Measurements from ENCODE around the gene TCEAL7. TPM values are rescaled to one million over a fixed set of nuclear protein-coding genes. Genes with fewer than 3 reads are reported as not detected.
"Not testable (repeated sequence)": the region's sequence is repeated elsewhere in the genome, so short reads cannot be mapped to it uniquely, and the experiment has no call there.

TCEAL7 gene, protein sequence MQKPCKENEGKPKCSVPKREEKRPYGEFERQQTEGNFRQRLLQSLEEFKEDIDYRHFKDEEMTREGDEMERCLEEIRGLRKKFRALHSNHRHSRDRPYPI
- total RNA-seq = 1.9 and 15.7 TPM in 2 replicates

DNA sequence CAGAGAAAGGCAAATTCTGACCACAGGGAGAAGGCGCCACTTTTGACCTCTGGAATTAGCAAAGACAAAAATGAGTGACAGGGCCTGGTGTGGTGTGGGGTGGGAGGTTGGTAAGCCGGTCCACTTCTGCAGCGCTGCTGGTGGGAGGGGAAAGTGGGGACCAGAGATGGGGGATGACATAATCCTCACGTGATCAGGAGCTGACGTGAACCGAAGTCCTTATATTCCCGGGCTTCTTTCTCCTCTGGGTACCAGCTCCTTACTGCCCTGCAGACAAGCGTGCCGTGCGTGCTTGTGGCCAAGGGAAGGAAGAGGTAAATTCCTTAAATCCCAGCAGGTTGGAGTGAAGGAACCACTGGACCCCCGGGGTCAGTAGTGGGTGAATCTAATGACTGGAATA lies at the start of gene TCEAL7:
Gene TCEAL7 (plus strand): TSS at position 249 of the 400 bp plus-strand sequence. CDS start 1,165 bp downstream, outside the sequence.
- DNase-seq (ENCODE audit: low read depth, low spot score) = no peak

DNA sequence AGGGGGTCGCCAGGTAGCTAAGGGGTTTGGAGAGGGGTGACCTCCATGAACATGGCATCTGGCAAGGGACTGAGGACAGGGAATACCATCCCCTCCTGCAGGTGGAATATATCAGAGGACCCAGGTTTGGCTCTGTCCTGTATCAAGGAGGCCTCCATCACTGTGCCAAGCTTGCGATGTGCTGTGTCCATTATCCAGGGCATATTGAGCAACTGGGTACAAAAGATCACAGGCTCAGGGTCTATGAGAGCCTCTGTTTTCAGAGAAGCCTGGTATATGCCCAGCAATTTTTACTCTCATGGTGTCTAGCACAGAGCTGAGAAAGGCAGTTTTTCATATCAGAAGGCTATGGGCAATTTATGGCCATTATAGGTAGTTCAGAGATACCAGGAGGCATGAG lies 36.9 kb upstream of the TCEAL7 start:
- DNase-seq (ENCODE audit: low read depth, low spot score) = no peak

DNA sequence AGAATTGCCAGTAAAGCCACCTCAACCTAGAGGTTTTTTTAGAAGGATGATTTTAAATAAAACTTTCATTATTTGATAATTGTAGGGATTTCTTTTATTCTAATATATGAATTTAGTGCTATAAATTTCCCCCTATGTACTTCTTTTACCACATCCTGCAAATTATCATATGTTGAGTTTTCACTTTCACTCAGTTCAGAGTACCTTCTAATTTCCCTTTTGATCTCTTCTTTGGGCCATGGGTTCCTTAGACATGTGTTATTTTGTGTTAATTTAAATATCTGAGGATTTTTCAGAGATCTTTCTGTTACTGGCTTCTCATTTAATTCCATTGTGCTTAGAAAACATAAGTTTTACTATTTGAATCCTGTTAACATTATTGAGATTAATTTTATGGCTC lies 25.3 kb upstream of the TCEAL7 start:
- no peak for DNase-seq (ENCODE audit: low read depth, low spot score)

DNA sequence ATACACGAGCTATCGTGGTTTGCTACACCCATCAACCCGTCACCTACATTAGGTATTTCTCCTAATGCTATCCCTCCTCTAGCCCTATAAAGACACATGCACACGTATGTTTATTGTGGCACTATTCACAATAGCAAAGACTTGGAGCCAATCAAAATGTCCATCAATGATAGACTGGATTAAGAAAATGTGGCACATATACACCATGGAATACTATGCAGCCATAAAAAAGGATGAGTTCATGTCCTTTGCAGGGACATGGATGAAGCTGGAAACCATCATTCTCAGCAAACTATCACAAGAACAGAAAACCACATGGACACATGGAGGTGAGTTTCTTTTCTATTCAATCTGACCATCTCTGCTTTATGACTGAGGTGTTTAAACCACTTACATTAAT lies 24.4 kb upstream of the TCEAL7 start:
- DNase-seq (ENCODE audit: low read depth, low spot score) = not testable (repeated sequence)

DNA sequence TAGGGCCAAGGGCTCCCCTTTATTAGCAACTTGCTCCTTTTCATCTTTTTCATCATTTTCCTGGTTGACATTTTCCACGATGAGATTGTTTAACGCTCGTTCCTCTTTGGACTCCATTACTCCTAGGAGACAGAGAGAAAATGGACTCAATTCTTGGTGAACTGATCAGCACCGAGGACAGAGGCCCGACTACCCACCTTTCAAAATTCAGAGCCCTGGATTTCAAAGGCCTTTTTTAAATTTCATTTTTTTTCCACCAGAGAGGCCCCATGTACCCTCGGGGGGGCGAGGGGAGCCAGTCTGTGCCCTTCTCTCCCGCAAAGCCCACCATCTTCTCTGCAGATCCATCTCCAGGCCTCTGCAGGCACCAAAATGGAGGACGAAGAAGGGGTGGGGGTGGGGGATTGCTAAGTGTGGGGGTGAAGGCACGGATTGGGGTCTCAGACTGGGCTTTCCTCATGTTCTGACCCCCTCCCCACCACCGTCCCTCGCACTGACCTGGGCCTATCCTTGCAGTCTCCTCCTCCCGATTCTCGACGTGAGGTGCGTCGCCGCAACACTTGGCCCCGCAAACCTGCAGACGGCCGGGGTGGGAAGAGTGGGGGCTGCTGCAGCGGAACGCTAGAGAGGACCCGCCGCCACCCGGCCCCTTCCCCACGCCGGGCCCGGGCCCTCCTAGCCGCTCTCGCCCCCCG lies 20.0 kb upstream of the TCEAL7 start:
- no peak for DNase-seq (ENCODE audit: low read depth, low spot score)

DNA sequence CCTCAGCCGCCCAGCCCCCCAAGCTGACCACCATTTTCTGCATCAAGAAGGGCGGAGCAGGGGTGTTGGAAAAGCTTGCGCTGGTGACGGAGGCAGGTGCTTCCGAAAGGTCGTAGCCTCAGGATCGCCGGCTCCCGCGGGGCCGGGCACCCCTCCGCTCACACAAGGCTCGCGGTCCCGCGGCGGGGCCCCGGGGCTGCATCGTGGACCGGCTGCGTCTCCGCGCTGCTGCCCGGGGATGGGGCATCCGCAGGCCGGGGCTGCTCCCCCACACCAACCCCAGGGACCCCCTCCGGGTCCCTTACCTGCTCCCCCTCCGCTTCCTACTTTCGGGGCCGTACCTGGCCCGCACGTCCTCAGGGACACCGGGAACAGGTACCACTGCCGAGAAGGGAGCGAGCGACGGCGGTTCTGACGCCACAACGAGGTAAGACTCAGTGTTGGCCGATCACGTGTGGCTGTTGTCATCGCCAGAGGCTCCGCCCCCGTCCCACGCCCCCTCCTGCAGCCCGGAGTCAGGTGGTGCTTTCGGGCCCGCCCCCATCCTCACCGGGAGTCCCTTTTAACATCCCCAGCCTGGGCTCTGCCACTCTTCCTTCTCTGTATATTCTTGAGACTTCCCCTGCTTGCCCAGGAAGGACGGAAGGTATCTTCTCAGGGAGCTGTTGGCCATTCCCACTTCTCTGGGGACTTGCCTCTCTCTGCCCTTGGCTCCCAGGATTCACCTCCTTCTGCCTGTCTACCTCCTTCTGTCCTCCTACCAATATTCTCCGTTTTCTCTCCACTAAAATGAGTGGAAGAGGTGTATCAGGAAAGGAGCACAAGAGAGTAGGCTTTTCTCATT lies 19.3 kb upstream of the TCEAL7 start, which contains the start of gene BEX2:
Gene BEX2 (minus strand): TSS at position 436 of the 844 bp plus-strand sequence. CDS start 1,014 bp downstream, outside the sequence.
- no peak for DNase-seq (ENCODE audit: low read depth, low spot score)

DNA sequence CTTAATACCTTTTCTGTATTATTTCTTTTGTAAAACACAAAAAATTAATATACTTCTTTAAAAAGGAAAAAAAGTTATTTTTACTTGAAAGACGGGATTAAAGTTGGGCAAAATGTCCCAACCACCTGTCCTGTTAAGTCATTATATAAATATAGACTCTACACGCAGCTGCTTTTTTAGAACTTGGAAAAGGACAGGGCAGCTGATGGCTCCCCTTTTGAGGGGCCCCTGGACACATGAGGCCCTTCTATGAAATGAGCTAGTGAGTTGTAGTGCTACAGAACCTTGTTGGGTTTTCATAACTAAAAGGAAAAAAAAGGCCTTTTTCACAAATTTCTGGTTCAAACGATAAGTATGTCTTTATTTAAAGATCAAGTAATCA lies 18.6 kb upstream of the TCEAL7 start:
- no peak for DNase-seq (ENCODE audit: low read depth, low spot score)

DNA sequence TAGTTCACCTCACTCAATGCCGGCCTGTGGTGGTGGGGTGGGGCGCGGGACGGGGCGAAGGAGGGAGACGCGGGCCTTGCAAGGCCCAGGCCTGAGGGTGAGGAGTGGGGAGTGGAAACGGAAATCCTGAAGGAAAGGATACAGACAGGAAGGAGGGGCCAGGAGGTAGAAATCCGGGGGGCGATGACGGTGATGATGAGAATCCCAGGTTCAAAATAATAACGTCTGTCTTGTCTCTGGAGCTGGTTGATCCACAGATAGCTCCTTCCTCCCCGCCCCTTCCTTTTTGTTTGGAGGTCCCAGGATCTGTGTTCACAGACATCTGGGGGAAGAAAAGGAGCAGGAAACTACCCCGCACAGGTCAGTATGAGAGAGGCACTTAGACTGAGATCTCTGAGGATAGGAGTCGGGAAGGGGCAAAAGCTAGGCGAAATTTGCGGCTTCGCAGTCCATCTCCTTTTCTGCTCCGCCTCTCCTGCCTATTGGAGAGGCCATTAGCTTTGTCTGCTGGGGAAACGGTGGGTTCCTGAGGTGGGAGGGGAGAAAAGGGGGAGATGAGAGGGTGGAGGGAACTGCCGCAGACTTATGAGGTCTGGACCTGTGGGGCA lies 746 bp downstream of the TCEAL7 start:
- DNase-seq (ENCODE audit: low read depth, low spot score) = no peak

DNA sequence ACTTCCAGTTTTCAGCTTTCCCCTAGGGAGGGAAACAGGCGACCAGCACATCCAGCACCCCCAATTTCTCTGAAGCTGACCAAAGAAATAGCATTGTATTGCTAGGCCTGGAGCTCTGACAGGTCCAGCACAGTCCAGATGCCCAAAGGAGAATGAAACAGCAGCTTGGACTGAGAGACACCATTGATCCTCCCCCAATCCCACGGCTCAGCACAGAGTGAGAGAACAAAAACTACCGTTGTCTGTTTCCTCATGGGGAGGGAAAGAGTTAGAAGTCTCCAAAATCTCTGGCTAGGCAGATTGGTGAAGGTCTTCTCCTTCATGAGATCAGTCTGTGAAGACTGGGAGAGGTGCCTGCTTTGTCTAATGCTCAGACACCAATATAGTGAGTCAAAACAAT lies 8.6 kb downstream of the TCEAL7 start:
- no peak for DNase-seq (ENCODE audit: low read depth, low spot score)

DNA sequence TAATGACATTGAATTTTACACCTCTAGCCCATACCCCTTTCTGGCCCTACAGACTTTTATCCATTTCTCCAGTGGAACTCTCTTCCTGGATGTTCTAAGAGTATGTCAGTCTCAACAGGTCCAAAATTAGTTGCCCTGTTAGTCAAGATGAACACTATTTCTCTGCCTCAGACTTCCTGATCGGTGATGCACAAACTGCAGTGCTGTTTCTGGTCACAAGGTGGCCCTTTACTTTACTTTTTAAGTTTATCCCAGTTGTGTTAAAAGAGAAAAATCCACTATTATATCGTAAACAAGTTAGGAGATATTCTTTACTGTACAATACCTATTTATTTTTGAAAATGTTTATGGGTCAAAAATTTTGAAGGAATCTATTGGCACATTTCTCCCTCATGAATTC lies 13.1 kb downstream of the TCEAL7 start:
- DNase-seq (ENCODE audit: low read depth, low spot score) = no peak

DNA sequence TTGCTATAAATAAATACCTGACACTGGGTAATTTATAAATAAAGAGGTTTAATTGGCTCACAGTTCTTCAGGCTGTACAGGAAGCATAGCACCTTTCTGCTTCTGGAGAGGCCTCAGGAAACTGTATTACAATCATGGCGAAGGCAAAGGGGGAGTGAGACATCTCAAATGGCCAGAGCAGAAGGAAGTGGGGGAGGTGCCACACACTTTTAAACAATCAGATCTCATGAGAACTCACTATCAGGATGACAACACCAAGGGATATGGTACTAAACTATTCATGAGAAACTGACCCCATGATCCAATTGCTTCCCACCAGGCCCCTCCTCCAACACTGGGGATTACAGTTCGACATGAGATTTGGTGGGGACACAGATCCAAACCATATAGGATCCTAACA lies 14.6 kb downstream of the TCEAL7 start:
- peak; percentile 10 for DNase-seq (ENCODE audit: low read depth, low spot score)

DNA sequence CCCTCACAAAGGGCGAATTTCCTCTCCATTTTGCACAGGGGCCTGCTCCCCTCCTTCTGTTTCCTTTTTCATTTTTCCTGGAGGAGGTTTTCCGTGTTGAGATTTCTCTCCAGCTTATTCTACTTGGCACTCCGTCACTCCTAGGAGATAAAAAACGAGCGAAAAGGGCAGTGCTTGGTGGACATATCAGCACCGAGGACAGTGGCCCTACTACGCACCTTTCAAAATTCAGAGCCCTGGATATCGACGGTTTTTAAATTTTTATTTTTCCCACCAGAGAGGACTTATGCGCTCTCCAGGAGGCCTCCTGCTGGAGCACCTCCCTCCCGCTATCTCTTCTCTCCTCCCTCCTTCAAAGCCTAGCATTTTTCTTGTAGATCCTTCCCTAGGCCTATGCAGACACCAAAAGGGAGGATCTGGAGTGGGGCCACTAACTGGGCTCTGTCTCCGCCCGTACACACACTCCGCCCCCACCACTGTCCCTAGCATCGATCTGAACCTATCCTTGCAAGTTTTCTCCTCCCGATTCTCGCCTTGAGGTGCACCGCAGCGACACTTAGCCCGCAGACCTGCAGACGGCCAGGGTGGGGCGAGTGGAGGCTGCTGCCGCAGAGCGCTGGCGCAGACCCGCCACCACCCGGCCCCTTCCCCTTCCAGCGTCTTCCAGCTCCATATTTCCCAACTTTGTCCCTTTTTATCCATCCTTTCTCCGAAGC lies 17.8 kb downstream of the TCEAL7 start:
- no peak for DNase-seq (ENCODE audit: low read depth, low spot score)

DNA sequence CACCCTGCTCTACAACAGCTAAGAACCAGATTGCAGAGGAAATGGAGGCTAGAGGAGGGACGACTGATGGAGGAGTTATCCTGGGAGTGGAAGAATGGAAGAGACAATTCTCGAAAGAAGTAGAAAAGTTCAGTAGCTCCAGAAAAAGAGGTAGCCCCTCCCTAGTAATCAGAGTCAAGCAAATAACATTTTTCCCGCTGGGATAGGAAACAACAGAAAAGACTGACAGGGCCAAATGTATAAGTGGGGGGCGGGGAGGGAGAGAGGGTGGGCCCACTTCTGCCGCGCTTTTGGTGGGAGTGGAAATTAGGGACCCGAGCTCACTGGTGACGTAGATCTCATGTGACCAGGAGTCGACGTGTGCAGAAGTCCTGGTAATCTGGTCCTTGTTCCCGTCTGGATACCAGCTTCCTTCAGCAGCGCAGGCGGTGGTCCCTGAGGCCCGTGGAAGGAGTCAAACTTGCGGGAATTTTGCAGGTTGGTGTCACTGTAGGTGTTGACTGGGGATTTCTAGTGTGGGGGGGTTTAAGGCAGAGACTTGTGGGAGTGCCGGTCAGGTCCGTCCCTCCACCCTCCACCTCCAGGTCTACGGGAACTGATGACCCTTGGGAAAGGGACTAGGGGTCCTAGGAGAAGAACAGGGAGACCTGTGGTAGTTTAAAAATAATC lies 26.2 kb downstream of the TCEAL7 start, which contains the start of gene TCEAL9:
Gene TCEAL9 (plus strand): TSS at position 377 of the 669 bp plus-strand sequence. CDS start 1,179 bp downstream, outside the sequence.
- peak; percentile 67 for DNase-seq (ENCODE audit: low read depth, low spot score)

DNA sequence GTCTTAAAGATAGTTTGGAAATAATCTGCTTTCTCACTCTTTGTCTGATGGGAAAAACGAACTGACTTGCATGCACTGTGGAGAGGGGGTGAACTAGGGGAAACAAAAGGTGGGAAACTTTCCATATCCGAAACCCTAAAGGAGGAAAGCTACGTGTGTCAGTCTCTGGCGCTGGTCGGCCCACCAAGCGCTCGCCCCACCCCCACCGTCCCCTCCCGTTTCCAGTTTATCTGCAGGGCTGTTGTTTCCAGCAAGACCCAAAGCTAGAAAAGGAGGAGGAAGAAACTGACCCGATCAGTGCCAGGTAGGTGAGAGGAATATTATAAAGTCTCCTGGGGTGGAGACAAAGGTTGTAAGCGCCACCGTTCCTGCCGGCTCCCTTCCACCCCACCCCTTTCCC lies 26.8 kb downstream of the TCEAL7 start:
- DNase-seq (ENCODE audit: low read depth, low spot score) = no peak

DNA sequence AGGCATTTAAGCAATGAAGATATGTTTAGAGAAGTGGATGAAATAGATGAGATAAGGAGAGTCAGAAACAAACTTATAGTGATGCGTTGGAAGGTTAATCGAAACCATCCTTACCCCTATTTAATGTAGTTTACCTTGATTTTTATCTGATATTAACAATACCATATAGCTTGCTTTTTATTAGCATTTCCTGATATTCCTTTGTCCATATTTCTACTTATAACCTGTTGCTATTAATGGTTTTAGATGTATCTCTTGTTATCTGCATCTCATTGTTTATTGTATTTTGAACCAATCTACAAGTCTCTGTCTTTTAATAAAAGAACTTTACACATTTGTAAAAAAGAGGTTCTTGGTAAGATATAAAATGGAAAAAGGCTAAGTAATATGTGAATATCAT lies 27.8 kb downstream of the TCEAL7 start:
- DNase-seq (ENCODE audit: low read depth, low spot score) = no peak

DNA sequence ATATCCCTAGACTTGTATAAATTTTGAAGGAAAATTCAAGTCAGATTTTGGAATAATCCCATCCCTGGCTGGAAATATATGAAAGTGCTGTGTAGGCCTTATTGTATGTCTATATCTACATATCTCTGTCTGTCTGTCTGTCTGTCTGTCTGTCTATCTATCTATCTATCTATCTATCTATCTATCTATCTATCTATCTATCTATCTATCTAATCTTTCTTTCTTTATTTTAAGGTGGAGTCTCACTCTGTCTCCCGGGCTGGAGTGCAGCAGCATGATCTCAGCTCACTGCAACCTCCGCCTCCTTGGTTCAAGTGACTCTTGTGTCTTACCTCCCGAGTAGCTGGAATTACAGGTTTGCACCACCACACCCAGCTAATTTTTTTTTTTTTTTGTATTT lies 29.6 kb downstream of the TCEAL7 start:
- not testable (repeated sequence) for DNase-seq (ENCODE audit: low read depth, low spot score)

DNA sequence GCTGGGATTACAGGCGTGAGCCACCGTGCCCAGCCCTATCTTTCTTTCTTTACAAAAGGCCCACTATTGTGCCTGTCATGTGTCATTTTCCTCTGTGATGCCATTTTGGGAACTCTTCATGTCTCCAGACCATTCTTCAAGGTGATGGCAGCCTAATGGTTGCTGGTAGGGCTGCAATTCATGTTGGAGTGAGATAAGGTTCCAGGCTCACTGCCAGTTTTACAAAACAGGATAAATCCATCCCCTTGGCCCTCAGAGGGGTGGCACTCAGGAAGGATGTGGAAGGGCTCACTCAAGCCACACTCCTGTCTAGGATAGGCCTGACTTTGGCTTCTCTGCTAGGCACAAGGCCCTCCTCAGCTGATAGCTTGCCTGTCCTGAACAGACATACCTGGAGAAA lies 30.1 kb downstream of the TCEAL7 start:
- DNase-seq (ENCODE audit: low read depth, low spot score) = peak; percentile 36

DNA sequence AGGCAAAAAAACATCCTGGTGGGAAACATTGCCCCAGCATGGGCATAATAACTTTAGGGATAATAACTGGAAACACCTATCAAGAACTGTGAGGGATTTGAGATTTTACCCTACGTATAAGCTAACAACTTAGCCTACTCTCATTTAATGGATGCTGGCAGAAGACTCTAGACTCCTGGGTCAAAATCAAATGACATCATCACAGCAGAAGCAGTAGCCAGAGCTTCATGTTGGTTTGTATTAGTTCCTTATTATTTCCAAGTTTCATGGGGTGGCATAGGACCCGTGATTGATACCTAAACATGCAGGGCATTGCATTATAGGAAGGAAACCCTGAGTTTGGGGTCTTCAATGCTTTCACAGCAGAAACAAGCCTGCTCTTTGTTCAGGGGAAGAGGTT lies 30.9 kb downstream of the TCEAL7 start:
- no peak for DNase-seq (ENCODE audit: low read depth, low spot score)

DNA sequence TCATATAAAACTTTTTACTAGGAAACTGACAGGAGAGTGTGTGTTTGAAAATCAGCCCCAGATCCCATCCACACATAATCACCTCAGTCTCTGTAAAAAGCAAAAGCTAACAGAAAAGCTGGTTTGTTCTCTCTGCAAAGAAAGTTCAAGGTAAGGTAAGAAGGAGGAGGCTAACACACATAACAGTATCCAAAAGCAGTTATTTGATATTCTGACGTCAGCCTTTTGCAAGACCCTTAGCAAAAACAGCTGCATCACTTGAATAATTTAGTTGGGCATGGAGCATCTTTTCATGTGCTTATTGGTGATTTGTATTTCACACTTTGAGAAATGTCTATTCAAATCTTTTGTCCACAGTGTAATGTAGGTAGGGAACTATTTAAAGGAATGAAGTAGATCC lies 31.8 kb downstream of the TCEAL7 start:
- no peak for DNase-seq (ENCODE audit: low read depth, low spot score)

DNA sequence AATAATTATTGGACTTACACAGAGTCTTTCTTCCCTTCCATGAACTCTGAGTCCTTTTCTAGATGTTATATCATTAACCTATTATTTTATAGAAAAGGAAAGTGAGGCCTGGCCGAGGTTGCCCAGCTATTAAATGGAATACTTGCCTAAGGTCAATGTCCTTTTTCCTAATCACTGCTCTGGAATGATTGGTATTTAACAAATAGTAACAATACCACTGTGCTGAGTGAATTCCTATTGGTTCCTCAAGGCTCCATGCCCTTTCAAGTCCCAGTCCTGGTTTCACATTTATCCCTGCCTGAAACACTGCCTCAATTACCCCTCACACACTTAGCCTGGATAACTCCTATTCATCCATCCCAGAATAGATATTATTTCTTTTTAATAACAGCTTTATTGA lies 32.4 kb downstream of the TCEAL7 start:
- no peak for DNase-seq (ENCODE audit: low read depth, low spot score)

DNA sequence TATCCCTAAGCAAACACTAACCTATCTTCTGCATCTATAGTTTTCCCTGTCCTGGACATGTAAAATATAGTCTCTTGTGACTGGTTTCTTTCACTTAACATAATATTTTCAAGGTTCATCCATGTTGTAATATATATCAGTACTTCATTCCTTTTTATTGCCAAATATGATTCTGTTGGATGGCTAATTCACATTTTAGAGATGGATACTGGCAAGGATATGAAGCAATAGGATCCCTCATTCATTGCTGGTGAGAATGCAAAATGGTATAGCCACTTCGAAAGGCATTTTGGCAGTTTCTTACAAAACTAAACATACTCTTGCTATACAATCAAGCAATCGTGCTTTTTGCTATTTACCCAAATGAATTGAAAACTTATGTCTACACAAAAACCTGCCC lies 33.0 kb downstream of the TCEAL7 start:
- no peak for DNase-seq (ENCODE audit: low read depth, low spot score)
